Thymus (tissue), 11 donors: ENCODE measurements around the gene CBX8. TPM values are rescaled to one million over a fixed set of nuclear protein-coding genes. Genes with fewer than 3 reads are reported as not detected.
A peak's percentile ranks its signal among the peaks of the same experiment; 100 is the strongest.

Experiments used
- DNase-seq, 9 donors: peaks; one replicate each; pipeline ENCODE4 v3.0.0-alpha.2; 2013; ENCODE audit warnings: low spot score in 9 of 9, low read depth in 6 of 9, missing footprints in 1 of 9
- H3K27ac ChIP-seq, 2 donors: one replicate each; pipeline ENCODE4 v1.5.1; 2013; ENCODE audit warnings: control low read depth in 1 of 2, low read depth in 1 of 2, low read length in 1 of 2, mild to moderate bottlenecking in 1 of 2, moderate library complexity in 1 of 2
- H3K27me3 ChIP-seq, 2 donors: one replicate each; pipeline ENCODE4 v1.5.1; 2013; ENCODE audit warnings: low read length in 1 of 2; ENCODE audit not compliant: control insufficient read depth in 2 of 2, insufficient read depth in 1 of 2
- H3K36me3 ChIP-seq, 2 donors: one replicate each; pipeline ENCODE4 v1.5.1; 2013; ENCODE audit warnings: low read length in 1 of 2, mild to moderate bottlenecking in 1 of 2, moderate library complexity in 1 of 2; ENCODE audit not compliant: control insufficient read depth in 2 of 2, insufficient read depth in 2 of 2
- H3K4me1 ChIP-seq, 2 donors: one replicate each; pipeline ENCODE4 v1.5.1; 2013; ENCODE audit warnings: low read length in 2 of 2; ENCODE audit not compliant: control insufficient read depth in 2 of 2, insufficient read depth in 2 of 2
- H3K4me3 ChIP-seq, 2 donors: one replicate each; pipeline ENCODE4 v1.5.1; 2013; ENCODE audit warnings: low read length in 2 of 2, control low read depth in 1 of 2, mild to moderate bottlenecking in 1 of 2
- H3K9me3 ChIP-seq, 2 donors: one replicate each; pipeline ENCODE4 v1.5.1; 2013; ENCODE audit warnings: low read length in 1 of 2, mild to moderate bottlenecking in 1 of 2; ENCODE audit not compliant: control insufficient read depth in 2 of 2, insufficient read depth in 1 of 2
- WGBS: extraction: QIAGEN DNeasy Blood & Tissue Kit; methylation state at CpG from one replicate; pipeline ENCODE4 v1.1.7; 2013; 5-methylcytosine and 5-hydroxymethylcytosine counted together
- polyA plus RNA-seq: library from polyadenylated mRNA; stranded (reverse); fragments of 200-250 nt; gene quantifications from one replicate; pipeline ENCODE4 v1.2.3, GENCODE V29; 2013
- total RNA-seq: library from RNA; stranded (reverse); fragments of 120-200 nt; gene quantifications from one replicate; pipeline ENCODE4 v1.2.4, GENCODE V29; 2013
- donor health status: healthy.

CBX8 gene
- total and polyA plus RNA-seq, 2 donors: 7.4 to 12.8 TPM

DNA sequence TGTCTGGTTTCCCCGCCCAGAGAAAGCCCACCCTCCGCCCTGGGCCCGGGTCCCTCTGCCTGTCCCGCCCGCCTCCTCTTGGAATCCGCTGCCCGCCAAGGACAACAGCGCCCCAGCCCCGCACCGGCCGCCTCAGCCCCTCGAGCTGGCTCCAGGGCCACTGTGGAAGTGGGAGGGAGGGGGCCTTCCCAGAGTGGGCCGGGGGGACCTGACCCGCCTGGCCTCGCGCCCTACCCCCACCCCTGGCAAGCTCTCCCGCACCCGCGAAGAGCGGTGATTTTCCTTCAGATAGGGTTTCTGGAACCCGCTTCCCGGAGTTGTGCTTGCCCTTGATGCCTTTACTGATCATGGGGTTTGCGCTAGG is 2.3 kb upstream of the CBX8 start:
- Histone ChIP-seq H3K27me3 (peaks cover 72 to 78% of the 10 kb centered on the region in 2 donors), H3K4me3 (no peak overlapping the region), H3K36me3 (peaks cover 12 to 13% of the 10 kb centered on the region in 2 donors), H3K9me3 (peaks cover 6 to 48% of the 10 kb centered on the region in 2 donors), H3K27ac (no peak overlapping the region), H3K4me1 (peaks cover 48 to 86% of the 10 kb centered on the region in 2 donors)
- no peak for DNase-seq
- WGBS: 9% methylated on average over 23 of the region's 23 CpGs

DNA sequence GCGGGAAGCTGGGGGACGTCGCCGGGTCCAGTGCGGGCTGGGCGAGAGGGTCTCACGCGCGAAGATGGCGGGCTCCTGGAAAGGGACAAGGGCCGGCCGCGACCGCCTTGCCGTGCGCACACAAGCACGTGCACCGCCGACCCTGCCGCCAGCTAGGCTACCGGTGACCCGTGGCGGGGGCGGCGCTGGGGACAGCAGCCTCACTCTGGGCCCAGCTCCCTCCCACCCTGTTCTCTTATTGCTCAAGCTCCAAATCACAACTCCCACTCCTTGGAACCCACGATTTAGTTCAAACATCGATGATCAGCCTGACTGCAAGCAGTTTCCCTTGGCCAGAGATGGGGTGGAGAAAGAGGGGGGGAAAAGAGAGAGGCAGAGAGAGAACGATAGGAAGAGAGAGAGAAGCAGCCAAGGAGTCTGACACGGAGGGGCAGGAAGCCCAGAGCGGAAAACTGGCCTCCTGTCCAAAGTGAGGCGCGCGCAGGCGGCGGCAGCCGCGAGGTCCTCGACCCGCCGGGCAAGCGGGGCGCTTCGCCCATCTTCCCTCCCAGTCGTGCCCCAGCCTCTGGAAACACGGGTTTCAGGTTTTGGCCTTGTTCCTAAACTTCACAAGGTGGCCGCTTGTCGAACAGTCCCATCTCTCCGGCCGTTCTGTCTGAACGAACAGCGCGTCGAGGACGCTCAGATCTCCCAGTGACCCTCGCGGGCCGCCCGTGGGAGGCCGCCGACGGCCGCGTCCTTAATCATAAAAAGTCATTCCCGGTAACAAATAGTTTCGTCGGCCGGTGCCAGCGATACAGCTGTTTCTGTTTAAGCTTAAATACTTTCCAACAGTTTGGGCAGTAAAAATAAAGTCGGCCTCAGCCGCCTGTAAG is 1.7 kb upstream of the CBX8 start:
- Histone ChIP-seq H3K27ac (no peak overlapping the region), H3K36me3 (peaks cover 15 to 16% of the 10 kb centered on the region in 2 donors), H3K4me1 (peaks cover 48 to 85% of the 10 kb centered on the region in 2 donors), H3K27me3 (peaks cover 71 to 78% of the 10 kb centered on the region in 2 donors), H3K9me3 (peaks cover 6 to 43% of the 10 kb centered on the region in 2 donors), H3K4me3 (peak overlapping the region in 1 of 2 donors; percentile 67)
- DNase-seq: no peak
- WGBS: 3% methylated on average over 70 of the region's 70 CpGs

DNA sequence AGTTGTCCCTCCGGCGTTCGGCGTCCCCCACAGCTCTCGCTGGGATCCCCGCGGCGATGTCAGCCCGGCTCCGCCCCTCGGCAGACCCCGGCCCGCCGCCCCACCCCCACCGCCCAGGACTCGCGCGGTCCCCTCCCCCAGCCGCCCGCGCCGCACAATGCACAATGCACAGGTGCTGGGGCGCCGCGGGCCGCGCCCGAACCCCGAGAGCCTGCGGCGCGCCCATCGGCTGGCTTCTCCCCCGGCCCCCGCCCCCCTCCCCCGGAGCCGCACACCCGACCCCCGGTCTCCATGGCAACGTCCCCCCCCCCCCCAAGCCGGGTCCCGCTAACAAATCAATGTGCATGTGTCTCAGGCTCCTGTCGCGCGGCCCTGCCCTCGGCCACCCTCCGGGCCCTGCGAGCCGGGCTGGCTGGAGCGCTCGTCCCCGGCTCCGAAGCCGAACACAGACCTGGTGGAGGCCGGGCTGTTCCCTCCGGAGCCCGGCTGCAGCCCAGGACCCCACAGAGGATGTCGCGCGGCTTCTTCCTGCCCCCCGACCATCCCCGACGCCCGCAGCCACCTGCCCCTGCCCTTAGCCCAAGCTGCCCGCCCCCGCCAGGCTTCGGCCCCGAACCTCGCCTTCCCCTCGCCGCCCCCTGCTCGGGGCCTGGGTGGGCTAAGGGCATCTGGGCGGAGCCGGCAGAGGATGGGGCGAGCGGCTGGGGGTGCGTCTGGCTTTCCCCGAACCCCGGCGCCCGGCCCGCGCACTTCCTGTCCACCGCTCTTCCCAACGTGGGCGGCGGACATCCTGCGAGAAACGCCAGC is 818 bp upstream of the CBX8 start:
- 1% methylated on average over 89 of the region's 89 CpGs for WGBS
- Histone ChIP-seq H3K4me1 (peaks cover 48 to 83% of the 10 kb centered on the region in 2 donors), H3K27me3 (peaks cover 70 to 78% of the 10 kb centered on the region in 2 donors)

DNA sequence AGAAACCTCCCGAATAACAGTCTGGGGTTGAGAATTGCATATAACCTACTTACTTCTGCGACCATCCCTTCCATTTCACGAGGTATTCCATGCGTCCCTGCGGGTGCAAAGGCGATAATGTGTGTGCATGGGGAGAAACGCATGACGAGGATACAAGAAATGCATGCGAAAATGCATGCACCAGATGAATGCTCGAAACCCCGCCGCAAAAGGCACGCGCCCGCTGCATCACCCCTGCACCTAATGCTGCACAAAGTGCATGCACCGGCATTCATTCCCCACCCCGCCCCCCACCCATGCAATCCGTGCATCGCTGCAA is 474 bp downstream of the CBX8 start:
- under 1% methylated on average over 19 of the region's 19 CpGs for WGBS
- Histone ChIP-seq H3K4me1 (peaks cover 41 to 80% of the 10 kb centered on the region in 2 donors), H3K27ac (peak overlapping the region; percentile 86 to 91)

More for the DNA sequence above, 818 bp upstream of the CBX8 start:
- no peak for DNase-seq
- H3K27ac ChIP-seq: peak overlapping the region in 1 of 2 donors; percentile 72
- H3K9me3 ChIP-seq: peaks cover 6 to 39% of the 10 kb centered on the region in 2 donors
- H3K4me3 ChIP-seq: peak overlapping the region; percentile 24 to 67
- peaks cover 15 to 16% of the 10 kb centered on the region in 2 donors for H3K36me3 ChIP-seq

DNA sequence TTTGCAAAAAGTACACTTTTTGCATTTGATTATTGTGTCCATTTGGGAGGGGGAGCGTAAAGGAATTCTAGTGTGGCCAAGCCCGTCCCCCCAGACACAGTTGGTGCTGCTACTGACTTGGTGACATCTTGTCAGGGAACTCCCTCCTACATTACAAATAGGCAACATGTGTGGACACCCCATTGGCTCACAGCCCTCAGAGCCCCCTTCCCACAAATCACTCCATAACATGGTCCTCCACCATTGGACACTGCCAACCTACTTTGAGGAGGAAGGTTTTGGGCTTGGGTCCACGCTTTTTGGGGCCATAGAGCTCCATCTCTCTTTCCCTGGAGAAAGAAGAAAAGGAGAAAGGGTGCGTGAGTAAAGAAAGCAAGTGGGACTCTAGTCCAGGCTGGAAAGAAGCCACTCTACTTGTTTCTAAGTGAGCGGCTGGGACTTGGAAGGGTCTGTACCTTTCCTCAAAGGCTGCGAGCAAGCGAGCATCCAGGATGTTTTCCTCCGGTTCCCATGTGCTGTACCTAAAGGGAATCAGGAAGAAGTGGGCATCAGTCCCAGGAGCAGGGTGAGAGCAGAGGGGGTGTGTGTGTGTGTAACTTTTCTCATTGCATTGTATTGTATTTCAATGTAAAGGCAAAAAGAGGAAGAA is 958 bp downstream of the CBX8 start:
- H3K4me3 ChIP-seq: peak overlapping the region; percentile 64 to 78
- 76% methylated on average over 8 of the region's 8 CpGs for WGBS

More for the DNA sequence above, 474 bp downstream of the CBX8 start:
- Histone ChIP-seq H3K9me3 (peaks cover 3 to 33% of the 10 kb centered on the region in 2 donors), H3K27me3 (peaks cover 70 to 78% of the 10 kb centered on the region in 2 donors), H3K4me3 (peak overlapping the region; percentile 64 to 78), H3K36me3 (peaks cover 15 to 16% of the 10 kb centered on the region in 2 donors)
- peak in 1 of 9 donors; percentile 41 for DNase-seq

DNA sequence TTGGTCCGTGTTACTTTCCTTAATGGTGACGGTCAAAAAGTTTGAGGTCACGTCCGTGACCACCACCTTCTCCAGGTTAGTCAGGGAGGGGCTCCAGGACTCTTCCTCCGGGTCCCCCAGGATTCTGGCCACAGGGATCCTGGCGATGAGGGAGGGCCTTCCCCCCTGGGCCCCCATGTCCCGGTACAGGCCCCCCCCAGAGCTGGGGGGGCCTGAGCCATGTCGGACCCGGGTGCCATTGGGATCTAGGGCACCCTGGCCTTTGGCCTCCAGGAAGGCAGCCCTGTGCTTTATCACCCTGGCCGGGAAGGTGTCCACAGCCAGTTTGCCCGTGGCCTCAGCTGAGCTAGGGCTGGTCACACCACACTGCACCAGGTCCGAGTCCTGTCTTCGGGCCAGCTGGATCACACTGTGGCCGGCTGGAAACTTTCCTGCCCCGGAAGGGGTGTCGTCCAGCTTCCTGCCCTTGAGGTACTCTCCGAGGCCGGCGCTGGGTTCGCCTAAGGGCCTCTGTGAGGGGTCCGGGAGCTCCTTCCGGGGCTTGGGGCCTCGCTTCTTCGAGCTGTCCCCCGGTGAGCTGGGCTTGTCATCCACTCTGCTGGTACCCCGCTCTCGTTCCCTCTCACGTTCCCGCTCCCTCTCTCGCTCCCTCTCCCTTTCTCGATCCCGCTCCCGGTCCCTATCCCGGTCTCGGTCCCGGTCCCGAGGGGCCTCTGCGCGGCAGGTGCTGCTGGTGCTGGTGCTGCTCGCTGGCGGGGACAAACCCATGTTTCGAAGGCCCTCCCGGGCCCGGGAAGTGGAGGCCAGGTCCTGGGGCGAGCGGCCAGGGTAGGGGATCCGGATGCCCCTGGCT is 2.0 kb downstream of the CBX8 start:
- peaks cover 1 to 37% of the 10 kb centered on the region in 2 donors for H3K9me3 ChIP-seq
- H3K4me3 ChIP-seq: no peak overlapping the region
- WGBS: 98% methylated on average over 47 of the region's 47 CpGs
- peaks cover 15 to 16% of the 10 kb centered on the region in 2 donors for H3K36me3 ChIP-seq
- peaks cover 70 to 78% of the 10 kb centered on the region in 2 donors for H3K27me3 ChIP-seq
- DNase-seq: no peak
- peaks cover 27 to 80% of the 10 kb centered on the region in 2 donors for H3K4me1 ChIP-seq
- no peak overlapping the region for H3K27ac ChIP-seq

More for the DNA sequence above, 958 bp downstream of the CBX8 start:
- Histone ChIP-seq H3K27me3 (peaks cover 70 to 78% of the 10 kb centered on the region in 2 donors), H3K4me1 (peaks cover 37 to 80% of the 10 kb centered on the region in 2 donors), H3K27ac (no peak overlapping the region), H3K9me3 (peaks cover 3 to 32% of the 10 kb centered on the region in 2 donors), H3K36me3 (peaks cover 15 to 16% of the 10 kb centered on the region in 2 donors)
- DNase-seq: no peak

DNA sequence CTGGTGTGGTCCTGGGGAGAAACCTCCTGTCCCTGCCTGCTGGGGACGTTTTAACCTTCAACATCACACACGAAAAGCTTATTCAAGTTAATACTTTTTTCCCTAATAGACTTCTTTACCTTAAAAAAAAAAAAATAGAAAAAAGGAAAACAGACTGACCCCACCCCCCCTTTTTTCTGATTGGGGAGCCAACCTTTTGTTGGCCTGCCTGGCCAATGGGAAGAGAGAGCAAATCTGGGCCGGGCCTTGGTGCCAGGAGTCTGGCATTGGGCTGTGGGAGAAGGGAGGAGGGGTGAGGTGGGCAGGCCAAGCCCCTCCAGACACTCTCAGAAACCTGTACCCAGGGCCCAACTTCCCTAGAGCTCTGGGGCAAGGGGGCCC is 3.0 kb downstream of the CBX8 start:
- WGBS: 88% methylated on average over 3 of the region's 3 CpGs
- Histone ChIP-seq H3K9me3 (peaks cover 1 to 40% of the 10 kb centered on the region in 2 donors), H3K36me3 (peaks cover 15 to 16% of the 10 kb centered on the region in 2 donors), H3K4me3 (no peak overlapping the region), H3K27me3 (peaks cover 70 to 78% of the 10 kb centered on the region in 2 donors), H3K27ac (no peak overlapping the region), H3K4me1 (peaks cover 22 to 79% of the 10 kb centered on the region in 2 donors)
- DNase-seq: no peak
